Ovary (tissue), 9 donors: ENCODE measurements around the gene CEP164. TPM values are rescaled to one million over a fixed set of nuclear protein-coding genes. Genes with fewer than 3 reads are reported as not detected.

Source experiments
- DNase-seq, 5 donors: peaks; one replicate each; pipeline ENCODE4 v3.0.0-alpha.2; 2019 to 2020
- H3K27ac ChIP-seq, 2 donors: fragments of 200-600 bp; one replicate each; pipeline versions ENCODE4 v1.5.1 to v1.8.0; 2019 to 2022
- H3K27me3 ChIP-seq: fragments of 200-600 bp; one replicate; pipeline ENCODE4 v1.8.0; 2022
- H3K36me3 ChIP-seq: fragments of 200-600 bp; sonication (generic); one replicate; pipeline ENCODE4 v1.5.1; 2019
- H3K4me1 ChIP-seq: one replicate; pipeline ENCODE4 v1.8.1; 2013; ENCODE audit warnings: mild to moderate bottlenecking, moderate library complexity; ENCODE audit not compliant: insufficient read depth
- H3K4me3 ChIP-seq: fragments of 200-600 bp; sonication (generic); one replicate; pipeline ENCODE4 v1.5.1; 2017
- H3K9me3 ChIP-seq, 2 donors: fragments of 200-600 bp in 1 of 2; sonication (generic) in 1 of 2; one replicate each; pipeline versions ENCODE4 v1.5.1 to v1.8.1; 2013 to 2019; ENCODE audit warnings: mild to moderate bottlenecking in 1 of 2, moderate library complexity in 1 of 2
- CTCF ChIP-seq, 3 donors: fragments of 450-650 bp in 2 of 3; fragments of 200-600 bp in 1 of 3; IDR thresholded peaks; one replicate each; pipeline versions ENCODE4 v1.5.1 to v1.8.0; 2016 to 2022; ENCODE audit warnings: antibody characterized with exemption in 3 of 3, mild to moderate bottlenecking in 1 of 3
- EP300 ChIP-seq: sonication (generic); formaldehyde crosslinking; IDR thresholded peaks from one replicate; pipeline ENCODE4 v1.6.1; 2017; ENCODE audit warnings: antibody characterized with exemption
- POLR2A ChIP-seq: fragments of 450-650 bp; IDR thresholded peaks from one replicate; pipeline ENCODE4 v1.6.1; 2017; ENCODE audit warnings: antibody characterized with exemption, mild to moderate bottlenecking, moderate library complexity
- WGBS, 3 donors: extraction: QIAGEN DNeasy Blood & Tissue Kit in 1 of 3; methylation state at CpG; one replicate each; pipeline versions ENCODE4 v1.1.5 to v1.1.7; 2013 to 2017; 5-methylcytosine and 5-hydroxymethylcytosine counted together
- intact Hi-C, 4 donors: fragments of 100-400 bp; cut with DNase I; formaldehyde crosslinking; loops; one replicate each; pipeline versions ENCODE4 v1.11.0 to v1.15.1; 2022 to 2023
- polyA plus RNA-seq, 2 donors: library from polyadenylated mRNA; stranded (reverse); fragments of 200-250 nt in 1 of 2; fragments of 350-450 nt in 1 of 2; fragmentation: Illumina TruSeq in 1 of 2; extraction: RNeasy Lipid Tissue Mini Kit (QIAGEN cat#74804) in 1 of 2; gene quantifications; one replicate each; pipeline ENCODE4 v1.2.3, GENCODE V29; 2013 to 2014
- total RNA-seq, 7 donors: library from RNA; depleted of rRNA in 2 of 7; stranded (reverse); fragments of >200 nt in 2 of 7; fragmentation: NEBNext Ultra II Directional in 3 of 7; extraction: Animal tissue kit (Norgen Biotek cat#: 25700) in 3 of 7; gene quantifications; one replicate each; pipeline versions ENCODE4 v1.1.0 to v1.2.4, GENCODE V29; 2016 to 2023
- donor health status: DM: no; HTN: no; CAD: no; lungs with moderate emphysema.
- donor health status: DM: no; HTN: no; CAD: no.
- donor health status: Bipolar disorder and iron deficiency.
- donor health status: DM: yes; HTN: yes; CAD: no.
- donor health status: DM: no; HTN: no; CAD: no.
- donor health status: DM: yes; HTN: yes; CAD: no.

Gene CEP164
- total and polyA plus RNA-seq, 9 donors = 18.6 to 50.4 (median 28.0) TPM

GRCh38 chr11:117407016-117407415 is 79.4 kb downstream of the CEP164 start:
- H3K9me3 ChIP-seq = no peaks in the 10 kb centered on the region
- no peak overlapping the region for H3K4me3 ChIP-seq
- TF ChIP-seq CTCF (IDR thresholded peaks at IDR 0.05) (no peak), EP300 (no peak), POLR2A (no peak)
- no peaks in the 10 kb centered on the region for H3K27me3 ChIP-seq
- H3K36me3 ChIP-seq = no peaks in the 10 kb centered on the region
- WGBS, 3 donors = 92 to 95% (median 92%) methylated on average over 6 of the region's 6 CpGs
- no peak overlapping the region for H3K27ac ChIP-seq
- no peaks in the 10 kb centered on the region for H3K4me1 ChIP-seq
- DNase-seq = no peak
- intact Hi-C loops = no loop called here

DNA sequence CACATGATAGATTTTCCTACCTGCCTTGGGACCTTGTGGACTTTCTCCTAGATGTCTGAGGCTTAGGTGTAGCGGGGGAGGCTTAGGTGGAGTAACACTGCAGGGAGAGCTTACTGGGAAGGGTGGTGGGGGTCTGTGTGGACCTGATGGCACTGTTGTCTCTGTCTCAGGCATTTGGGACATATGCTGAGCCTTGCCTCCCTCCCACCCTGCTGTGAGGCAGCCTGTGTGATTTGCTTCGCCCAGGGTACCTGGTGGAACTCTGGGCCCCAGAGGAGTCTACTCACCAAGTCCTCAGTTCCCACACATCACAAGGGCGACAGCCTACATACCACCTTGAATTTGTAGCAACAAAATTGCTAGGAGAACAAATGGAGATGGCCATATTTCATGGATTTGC is 80.7 kb downstream of the CEP164 start:
- 97 to 98% (median 98%) methylated on average over 3 of the region's 3 CpGs for WGBS, 3 donors
- no peak overlapping the region for H3K4me3 ChIP-seq
- TF ChIP-seq POLR2A = no peak
- no peak for TF ChIP-seq CTCF (IDR thresholded peaks at IDR 0.05)
- no peak for TF ChIP-seq EP300
- H3K27ac ChIP-seq = no peak overlapping the region
- no peaks in the 10 kb centered on the region for H3K36me3 ChIP-seq
- no peaks in the 10 kb centered on the region for H3K9me3 ChIP-seq
- intact Hi-C loops = no loop called here
- no peak for DNase-seq
- H3K4me1 ChIP-seq = no peaks in the 10 kb centered on the region
- no peaks in the 10 kb centered on the region for H3K27me3 ChIP-seq

DNA sequence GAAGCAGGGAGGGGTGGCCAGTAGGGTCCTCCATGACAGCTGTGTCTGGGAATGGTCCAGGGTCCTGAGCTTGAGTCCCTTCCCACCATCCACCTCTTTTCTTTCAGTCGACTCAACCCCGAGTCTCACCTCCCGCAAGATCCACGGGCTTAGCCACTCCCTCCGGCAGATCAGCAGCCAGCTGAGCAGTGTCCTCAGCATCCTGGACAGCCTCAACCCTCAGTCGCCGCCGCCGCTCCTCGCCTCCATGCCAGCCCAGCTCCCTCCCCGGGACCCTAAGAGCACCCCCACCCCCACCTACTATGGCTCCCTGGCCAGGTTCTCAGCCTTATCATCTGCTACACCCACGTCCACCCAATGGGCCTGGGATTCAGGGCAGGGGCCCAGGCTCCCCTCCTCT is 81.9 kb downstream of the CEP164 start:
- no peak for DNase-seq
- no peak overlapping the region for H3K27ac ChIP-seq
- H3K4me3 ChIP-seq = no peak overlapping the region
- no peaks in the 10 kb centered on the region for H3K9me3 ChIP-seq
- H3K36me3 ChIP-seq = no peaks in the 10 kb centered on the region
- H3K4me1 ChIP-seq = no peaks in the 10 kb centered on the region
- no peaks in the 10 kb centered on the region for H3K27me3 ChIP-seq
- TF ChIP-seq POLR2A (no peak), EP300 (no peak), CTCF (IDR thresholded peaks at IDR 0.05) (no peak)
- WGBS, 3 donors = 89 to 91% (median 91%) methylated on average over 12 of the region's 12 CpGs
- intact Hi-C loops = no loop called here

- Histone ChIP-seq H3K4me1 (no peaks in the 10 kb centered on the region), H3K9me3 (no peaks in the 10 kb centered on the region), H3K27ac (no peak overlapping the region), H3K36me3 (no peaks in the 10 kb centered on the region), H3K27me3 (no peaks in the 10 kb centered on the region), H3K4me3 (no peak overlapping the region)
- intact Hi-C loops = no loop called here
- no peak for TF ChIP-seq EP300
- no peak for TF ChIP-seq CTCF (IDR thresholded peaks at IDR 0.05)
- no peak for TF ChIP-seq POLR2A
- WGBS, 3 donors = 94 to 100% (median 97%) methylated on average over 1 of the region's 1 CpG
- DNase-seq = no peak
These were observed 82.6 kb downstream of the CEP164 start for GRCh38 chr11:117410238-117410637.
